BE2C (cell line): ENCODE data around the gene DNAH7.

Experiments used
- DNase-seq: peaks from one replicate; pipeline ENCODE4 v3.0.0-alpha.2; 2020
- H3K27me3 ChIP-seq: fragments of 250-450 bp; sonication (Bioruptor Pico); 2 replicates; pipeline ENCODE4 v1.5.1; 2020; ENCODE audit warnings: mild to moderate bottlenecking
- H3K36me3 ChIP-seq: fragments of 250-450 bp; sonication (Bioruptor Pico); 2 replicates; pipeline ENCODE4 v1.5.1; 2020; ENCODE audit warnings: mild to moderate bottlenecking
- H3K4me1 ChIP-seq: fragments of 250-450 bp; sonication (Bioruptor Pico); 2 replicates; pipeline ENCODE4 v1.5.1; 2020
- H3K4me3 ChIP-seq: 2 replicates; pipeline ENCODE4 v1.5.1; 2011; ENCODE audit warnings: low read depth, low read length
- H3K9me3 ChIP-seq: fragments of 250-450 bp; sonication (Bioruptor Pico); 2 replicates; pipeline ENCODE4 v1.5.1; 2020
- TF ChIP-seq, protein P1 (sequence below): IDR thresholded peaks from 2 replicates; pipeline ENCODE4 v1.5.1; 2012; ENCODE audit warnings: mild to moderate bottlenecking, low read depth, low read length

The DNAH7 gene

GRCh38 chr2:196080526-196080925 lies 11.9 kb upstream of the DNAH7 start:
- H3K4me1 ChIP-seq: no peaks in the 10 kb centered on the region
- no peaks in the 10 kb centered on the region for H3K27me3 ChIP-seq
- no peaks in the 10 kb centered on the region for H3K36me3 ChIP-seq
- DNase-seq: no peak
- H3K4me3 ChIP-seq: no peak overlapping the region
- H3K9me3 ChIP-seq: no peaks in the 10 kb centered on the region
- TF ChIP-seq, protein P1, sequence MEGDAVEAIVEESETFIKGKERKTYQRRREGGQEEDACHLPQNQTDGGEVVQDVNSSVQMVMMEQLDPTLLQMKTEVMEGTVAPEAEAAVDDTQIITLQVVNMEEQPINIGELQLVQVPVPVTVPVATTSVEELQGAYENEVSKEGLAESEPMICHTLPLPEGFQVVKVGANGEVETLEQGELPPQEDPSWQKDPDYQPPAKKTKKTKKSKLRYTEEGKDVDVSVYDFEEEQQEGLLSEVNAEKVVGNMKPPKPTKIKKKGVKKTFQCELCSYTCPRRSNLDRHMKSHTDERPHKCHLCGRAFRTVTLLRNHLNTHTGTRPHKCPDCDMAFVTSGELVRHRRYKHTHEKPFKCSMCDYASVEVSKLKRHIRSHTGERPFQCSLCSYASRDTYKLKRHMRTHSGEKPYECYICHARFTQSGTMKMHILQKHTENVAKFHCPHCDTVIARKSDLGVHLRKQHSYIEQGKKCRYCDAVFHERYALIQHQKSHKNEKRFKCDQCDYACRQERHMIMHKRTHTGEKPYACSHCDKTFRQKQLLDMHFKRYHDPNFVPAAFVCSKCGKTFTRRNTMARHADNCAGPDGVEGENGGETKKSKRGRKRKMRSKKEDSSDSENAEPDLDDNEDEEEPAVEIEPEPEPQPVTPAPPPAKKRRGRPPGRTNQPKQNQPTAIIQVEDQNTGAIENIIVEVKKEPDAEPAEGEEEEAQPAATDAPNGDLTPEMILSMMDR: no peak

DNA sequence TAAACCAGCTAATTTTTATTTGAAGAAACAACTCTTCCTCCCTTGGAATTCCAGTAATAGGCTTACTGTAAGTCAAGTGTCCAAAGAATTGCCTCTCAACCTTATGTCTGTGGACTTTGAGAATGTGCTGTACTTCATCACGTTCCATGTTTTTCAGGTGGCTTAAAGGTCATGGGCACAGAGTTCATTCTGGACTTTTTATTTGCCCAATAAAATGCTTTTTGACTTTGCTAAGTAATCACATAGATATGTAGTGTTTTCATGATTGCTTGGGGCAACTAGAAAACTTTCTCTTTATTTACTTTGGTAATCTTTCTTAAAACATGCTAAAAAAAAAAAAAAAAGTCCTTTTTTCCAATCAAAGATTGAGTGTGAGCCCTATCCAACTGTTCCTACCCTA lies 10.4 kb upstream of the DNAH7 start:
- Histone ChIP-seq H3K27me3 (no peaks in the 10 kb centered on the region), H3K36me3 (no peaks in the 10 kb centered on the region)
- TF ChIP-seq, protein P1: no peak

GRCh38 chr2:196077821-196078220 lies 9.2 kb upstream of the DNAH7 start:
- TF ChIP-seq, protein P1: no peak
- Histone ChIP-seq H3K4me1 (no peaks in the 10 kb centered on the region), H3K9me3 (no peaks in the 10 kb centered on the region), H3K4me3 (no peak overlapping the region), H3K27me3 (no peaks in the 10 kb centered on the region), H3K36me3 (no peaks in the 10 kb centered on the region)
- DNase-seq: no peak

More for the DNA sequence above, 10.4 kb upstream of the DNAH7 start:
- no peak overlapping the region for H3K4me3 ChIP-seq
- no peaks in the 10 kb centered on the region for H3K4me1 ChIP-seq
- DNase-seq: no peak
- H3K9me3 ChIP-seq: no peaks in the 10 kb centered on the region

DNA sequence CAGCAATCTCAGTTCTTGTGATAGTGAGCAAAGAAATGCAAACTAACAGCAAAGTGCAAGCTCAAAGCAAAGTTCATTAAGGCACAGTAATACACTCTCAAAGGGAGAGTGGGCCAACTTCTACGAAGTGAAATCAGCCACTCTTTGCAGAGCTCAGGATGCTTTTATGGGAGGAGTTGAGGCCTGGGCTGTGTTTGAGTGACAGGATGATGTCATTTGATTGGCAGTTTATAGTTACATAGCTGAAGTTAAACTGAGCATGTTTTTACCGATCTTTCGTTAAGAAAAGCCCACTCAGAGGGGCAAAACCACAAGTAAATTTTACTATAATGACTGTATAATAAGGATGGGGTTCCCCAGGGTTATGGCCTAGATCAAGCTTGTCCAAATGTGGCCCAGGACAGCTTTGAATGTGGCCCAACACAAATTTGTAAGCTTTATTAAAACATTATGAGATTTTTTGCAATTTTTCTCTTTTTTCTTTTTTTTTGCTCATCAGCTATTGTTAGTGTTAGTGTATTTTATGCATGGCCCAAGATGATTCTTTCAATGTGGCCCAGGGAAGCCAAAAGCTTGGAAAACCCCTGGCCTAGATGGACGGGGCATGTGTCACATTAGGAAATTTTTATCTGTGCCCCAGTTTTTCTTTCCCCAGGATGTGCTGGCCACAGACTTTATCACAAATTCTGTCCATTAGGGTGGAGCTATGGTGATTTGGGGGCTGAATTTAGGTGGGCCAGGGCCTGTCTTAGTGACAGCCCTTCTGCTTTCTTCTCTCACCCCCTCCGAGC lies 8.3 kb upstream of the DNAH7 start:
- H3K4me1 ChIP-seq: no peaks in the 10 kb centered on the region
- H3K9me3 ChIP-seq: no peaks in the 10 kb centered on the region
- DNase-seq: no peak
- TF ChIP-seq, protein P1: no peak
- no peaks in the 10 kb centered on the region for H3K27me3 ChIP-seq
- H3K36me3 ChIP-seq: no peaks in the 10 kb centered on the region
- H3K4me3 ChIP-seq: no peak overlapping the region

DNA sequence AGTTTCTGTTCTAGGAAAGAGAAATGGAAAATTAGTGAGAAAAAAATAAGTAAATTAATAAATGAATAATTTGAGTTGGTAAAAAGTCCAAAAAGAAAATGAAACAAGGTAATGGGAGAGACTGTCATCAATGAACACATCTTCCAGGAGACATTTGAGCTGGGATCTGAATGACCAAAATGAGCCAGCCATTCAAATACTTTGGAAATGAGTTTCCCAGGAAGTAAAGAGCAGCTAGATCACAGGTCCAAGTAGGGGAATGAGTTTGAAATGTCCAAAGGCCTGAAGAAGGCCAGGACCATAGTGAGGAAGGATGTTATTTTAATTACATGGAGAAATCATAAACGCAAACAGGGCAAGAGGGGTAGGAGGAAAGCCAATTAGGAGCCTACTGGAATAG lies 6.6 kb upstream of the DNAH7 start:
- Histone ChIP-seq H3K36me3 (no peaks in the 10 kb centered on the region), H3K27me3 (no peaks in the 10 kb centered on the region), H3K9me3 (no peaks in the 10 kb centered on the region), H3K4me3 (no peak overlapping the region), H3K4me1 (no peaks in the 10 kb centered on the region)
- TF ChIP-seq, protein P1: no peak
- no peak for DNase-seq

DNA sequence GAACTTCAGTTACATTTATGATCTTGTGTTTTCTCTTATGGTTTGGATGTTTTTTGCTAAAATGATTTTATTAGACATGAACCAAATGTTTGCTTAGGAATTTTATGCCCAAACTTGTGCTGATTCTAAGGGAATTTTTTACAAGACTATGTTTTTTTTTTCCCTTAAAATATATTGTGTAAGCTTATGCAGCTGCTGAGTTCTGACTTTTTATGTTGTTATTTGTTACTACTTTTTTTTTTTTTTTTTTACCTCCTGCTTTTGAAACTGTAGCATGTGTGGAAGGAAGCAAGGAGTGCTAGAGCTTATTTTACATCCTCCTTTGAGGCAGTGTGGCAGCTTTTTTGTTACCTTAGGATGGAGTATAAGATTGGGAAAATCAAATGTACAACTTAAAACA lies 6.0 kb upstream of the DNAH7 start:
- no peaks in the 10 kb centered on the region for H3K27me3 ChIP-seq
- no peaks in the 10 kb centered on the region for H3K36me3 ChIP-seq
- TF ChIP-seq, protein P1: no peak
- H3K9me3 ChIP-seq: no peaks in the 10 kb centered on the region
- no peaks in the 10 kb centered on the region for H3K4me1 ChIP-seq
- DNase-seq: no peak
- no peak overlapping the region for H3K4me3 ChIP-seq
